Epidermal melanocyte (primary cell): Measurements from ENCODE around the gene CCDC148.

ENCODE experiments used
- DNase-seq: peaks from one replicate; pipeline ENCODE4 v3.0.0; 2011; ENCODE audit warnings: low spot score; ENCODE audit not compliant: insufficient read length

The CCDC148 gene

DNA sequence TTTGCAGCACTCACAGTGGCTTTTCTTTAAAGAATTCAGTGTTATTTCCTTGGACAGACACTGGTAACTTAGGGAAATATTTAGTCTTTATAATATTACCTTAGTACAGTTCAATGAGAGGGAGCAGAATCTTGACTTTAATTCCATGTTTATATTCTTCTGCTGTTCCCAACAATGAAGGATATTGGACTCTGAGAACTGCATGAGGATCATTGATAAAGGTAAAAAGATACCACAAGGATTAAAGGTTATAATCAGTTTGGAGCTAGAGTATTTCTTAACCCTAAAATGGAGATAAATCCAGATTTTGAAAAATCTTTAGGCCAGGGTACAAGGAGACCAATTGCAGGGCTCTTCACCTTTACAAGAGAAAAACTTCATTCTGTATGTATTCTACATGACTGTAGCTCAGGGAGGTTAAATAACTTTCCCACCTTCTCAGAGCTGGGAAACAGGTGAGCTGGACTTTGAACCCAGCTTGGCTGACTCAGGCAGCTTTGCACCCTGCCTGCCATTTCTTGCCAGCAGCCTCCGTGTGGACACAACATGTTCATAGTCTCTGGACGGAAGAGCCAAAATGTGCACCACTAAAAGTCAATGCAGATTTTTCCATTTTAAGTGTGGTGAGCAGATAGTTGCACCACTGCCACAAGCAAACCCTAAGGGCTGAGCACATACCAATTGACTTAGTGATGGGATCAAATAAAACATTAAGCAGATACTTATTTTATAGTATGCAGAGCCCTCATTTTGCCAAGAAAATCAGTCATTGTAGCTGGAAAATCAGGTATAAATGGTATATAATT, 328.2 kb downstream of the CCDC148 start:
- no peak for DNase-seq

- DNase-seq = no peak
Observed at GRCh38 chr2:158127380-158127804, 329.2 kb downstream of the CCDC148 start.

GRCh38 chr2:158125756-158126498, 330.6 kb downstream of the CCDC148 start:
- DNase-seq = no peak

DNA sequence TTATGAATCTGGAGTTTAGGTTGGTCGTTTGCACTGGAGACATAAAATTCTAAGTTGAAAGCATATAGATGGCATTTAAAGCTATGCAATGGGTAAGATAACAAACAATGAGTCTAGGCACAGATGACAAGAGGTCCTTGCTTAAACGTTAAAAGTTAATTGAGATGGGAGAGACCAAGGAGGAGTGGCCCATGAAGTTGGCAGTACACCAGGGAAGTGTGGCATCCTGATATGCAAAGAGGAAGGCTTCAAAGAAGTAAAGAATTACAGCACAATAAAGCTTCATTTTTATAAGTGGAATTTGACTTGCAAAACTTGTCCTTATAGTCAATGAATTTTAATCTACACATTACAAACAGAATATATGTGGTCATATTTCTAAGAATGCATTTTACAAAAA, 331.7 kb downstream of the CCDC148 start:
- DNase-seq = no peak
